ENCODE data around the gene STK32C. TPM values are rescaled to one million over a fixed set of nuclear protein-coding genes. Genes with fewer than 3 reads are reported as not detected.

Gene STK32C
- total and polyA plus RNA-seq, 2 of the 4 experiments (the other 2 are of a cell fraction), result 5.0 to 8.3 TPM

DNA sequence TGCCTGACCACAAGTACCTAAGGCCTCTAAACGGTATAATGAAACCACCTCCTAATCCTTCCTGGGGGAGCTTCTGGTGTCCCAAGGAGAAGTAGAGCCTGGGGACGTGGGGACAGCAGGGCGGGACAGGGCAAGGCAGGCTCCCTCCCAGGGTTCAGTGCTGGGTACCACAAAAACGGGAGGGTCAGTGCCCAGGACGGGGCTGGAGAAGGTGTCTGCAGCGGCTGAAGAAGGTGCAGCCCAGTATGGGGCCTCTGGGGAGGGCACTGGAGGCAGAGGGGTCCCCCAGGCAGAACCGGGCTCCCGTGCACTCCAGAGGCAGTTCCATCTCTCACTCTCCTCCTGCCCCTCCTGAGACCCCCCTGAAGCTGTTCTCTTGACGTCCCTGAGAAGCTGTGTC, 74.8 kb downstream of the STK32C start:
- Histone ChIP-seq H3K56ac (ENCODE audit: extremely low read depth, insufficient read depth, low read length) (no peak overlapping the region), H3K9me1 (ENCODE audit: insufficient read depth, low read length) (no peaks in the 10 kb centered on the region; the same call in 1 of the 2 replicates), H2BK15ac (ENCODE audit: low read depth, low read length) (no peak overlapping the region), H3K27ac (ENCODE audit: insufficient read depth, low read length) (no peak overlapping the region), H4K8ac (ENCODE audit: low read depth in 2 of 2, low read length in 2 of 2) (no peak overlapping the region), H3K9ac (ENCODE audit: low read depth, low read length) (no peak overlapping the region), H4K20me1 (ENCODE audit: insufficient read depth, low read length) (no peaks in the 10 kb centered on the region), H3K36me3 (ENCODE audit: control insufficient read depth, insufficient read depth, low read length) (no peaks in the 10 kb centered on the region), H3K4ac (ENCODE audit: low read depth, low read length) (no peak overlapping the region), H2AK9ac (replicated peaks; ENCODE audit: low read depth, low read length, poor library complexity) (no peak overlapping the region), H3K27me3 (ENCODE audit: control insufficient read depth, insufficient read depth, low read length) (peaks cover 3% of the 10 kb centered on the region; the same call in 1 of the 2 replicates), H4K91ac (ENCODE audit: insufficient read depth, low read depth, low read length) (no peak overlapping the region), H3K14ac (replicated peaks; ENCODE audit: low read depth, low read length) (no peak overlapping the region), H2BK120ac (ENCODE audit: low read depth, low read length) (no peak overlapping the region), H3K79me1 (ENCODE audit: low read depth in 1 of 2, low read length in 2 of 2) (no peaks in the 10 kb centered on the region), H3K18ac (ENCODE audit: low read depth, low read length) (no peak overlapping the region), H3K23ac (ENCODE audit: low read depth, low read length) (no peak overlapping the region), H2AFZ (replicated peaks; ENCODE audit: low read length, poor library complexity) (no peak overlapping the region), H3K9me3 (ENCODE audit: control insufficient read depth, insufficient read depth, low read length) (no peaks in the 10 kb centered on the region), H3K4me1 (ENCODE audit: control insufficient read depth, insufficient read depth, low read length) (no peaks in the 10 kb centered on the region), H2BK5ac (ENCODE audit: low read depth, low read length, poor library complexity, severe bottlenecking) (no peak overlapping the region), H3K4me3 (ENCODE audit: insufficient read depth, low read depth, low read length) (no peak overlapping the region), H3K4me2 (ENCODE audit: low read depth, low read length) (no peak overlapping the region), H2AK5ac (ENCODE audit: low read depth, low read length) (no peak overlapping the region), H2BK20ac (ENCODE audit: low read depth, low read length) (no peak overlapping the region), H4K5ac (ENCODE audit: low read depth, low read length) (no peak overlapping the region)
- DNase-seq (no peak), ATAC-seq (ENCODE audit: low read depth) (no peak)
- 68% methylated on average over 3 of the region's 9 CpGs; no CpG with 5 or more reads in 1 of the 2 experiments for WGBS, 2 experiments (ENCODE audit: extremely low coverage in 2 of 2, insufficient read length in 1 of 2)
- intact Hi-C loops (cut with micrococcal nuclease), result no loop called here
- in situ Hi-C loops (cut with MboI; ENCODE audit: low sequenced_read_pairs), result no loop called here
- no TSS peak for BruUV-seq (replicated peaks)
- dilution Hi-C loops (cut with HindIII; ENCODE audit: low sequenced_read_pairs, unreplicated experiment), result loop anchor here (25.0 kb wide), 1 partner anchor 104 kb away; the partner anchor contains the start of gene LRRC27
- ChIA-PET POLR2A (ENCODE audit: unreplicated experiment) (no interaction called here), CTCF (no interaction called here)
- no peak for TF ChIP-seq CHD1 (IDR thresholded peaks at IDR 0.05; ENCODE audit: low read depth, low read length)
- no peak for TF ChIP-seq RFX5 (IDR thresholded peaks at IDR 0.05; ENCODE audit: low read depth, low read length)
- TF ChIP-seq BHLHE40 (IDR thresholded peaks at IDR 0.05; ENCODE audit: low read depth, low read length), result no peak
- TF ChIP-seq RAD21 (IDR thresholded peaks at IDR 0.05; ENCODE audit: low read length), result no peak
- TF ChIP-seq MAZ (IDR thresholded peaks at IDR 0.05; ENCODE audit: borderline replicate concordance, low read depth, low read length), result no peak
- no peak for TF ChIP-seq MXI1 (IDR thresholded peaks at IDR 0.05; ENCODE audit: borderline replicate concordance, low read depth, low read length)
- TF ChIP-seq ELK1 (IDR thresholded peaks at IDR 0.05; ENCODE audit: borderline replicate concordance, low read depth, low read length), result no peak
- TF ChIP-seq, protein P1, sequence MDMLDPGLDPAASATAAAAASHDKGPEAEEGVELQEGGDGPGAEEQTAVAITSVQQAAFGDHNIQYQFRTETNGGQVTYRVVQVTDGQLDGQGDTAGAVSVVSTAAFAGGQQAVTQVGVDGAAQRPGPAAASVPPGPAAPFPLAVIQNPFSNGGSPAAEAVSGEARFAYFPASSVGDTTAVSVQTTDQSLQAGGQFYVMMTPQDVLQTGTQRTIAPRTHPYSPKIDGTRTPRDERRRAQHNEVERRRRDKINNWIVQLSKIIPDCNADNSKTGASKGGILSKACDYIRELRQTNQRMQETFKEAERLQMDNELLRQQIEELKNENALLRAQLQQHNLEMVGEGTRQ (IDR thresholded peaks at IDR 0.05; ENCODE audit: low read depth, low read length), result no peak
